ENCODE measurements around the gene ARFGEF2.

The ARFGEF2 gene

DNA sequence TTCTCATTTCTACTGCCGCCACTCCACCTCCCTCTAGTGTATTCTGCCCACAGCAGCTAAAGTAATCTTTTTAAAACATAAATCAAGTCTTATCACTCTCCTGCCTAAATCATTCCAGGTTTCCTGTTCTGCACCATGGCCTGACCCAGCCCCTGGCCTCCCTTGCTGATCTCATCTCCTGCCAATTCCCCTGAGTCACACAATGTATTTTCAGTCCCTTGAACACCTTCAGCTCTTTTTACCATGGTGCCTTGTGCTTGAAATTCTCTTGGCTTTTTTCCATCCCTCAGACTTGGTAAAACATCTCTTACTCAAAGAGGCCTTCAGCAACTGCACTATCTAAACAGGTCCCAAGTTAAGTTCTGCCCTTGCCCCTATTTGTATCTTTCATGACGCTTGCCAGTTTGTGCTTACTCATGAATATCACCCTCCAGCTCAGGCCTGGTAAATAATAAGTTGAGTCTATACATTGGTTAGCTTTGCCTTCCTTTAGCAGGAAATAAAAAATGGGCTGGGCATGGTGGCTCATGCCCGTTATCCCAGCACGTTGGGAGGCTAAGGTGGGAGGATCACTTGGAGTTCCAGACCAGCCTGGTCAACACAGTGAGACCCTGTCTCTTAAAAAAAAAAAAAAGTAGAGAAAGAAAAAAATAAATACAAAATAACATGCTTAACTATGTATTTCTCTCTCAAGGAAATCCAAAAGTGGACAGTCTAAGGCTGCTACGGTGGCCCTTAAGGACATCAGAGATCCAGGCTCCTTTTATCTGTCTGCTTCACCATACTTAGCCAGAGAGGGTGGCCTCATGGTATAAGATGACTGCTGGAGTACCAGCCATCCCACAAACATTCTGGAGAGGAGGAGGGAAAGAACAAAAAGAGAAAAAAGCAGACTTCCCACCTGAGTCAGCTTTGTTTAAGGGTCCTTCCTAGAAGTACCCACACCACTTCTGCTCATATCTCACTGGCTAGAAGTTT, 62.2 kb downstream of the ARFGEF2 start:
- Histone ChIP-seq H3K4me1 (ENCODE audit: insufficient read depth, low read length) (no peaks in the 10 kb centered on the region), H3K9ac (ENCODE audit: low read depth, low read length) (no peak overlapping the region), H3K27ac (ENCODE audit: low read depth, low read length) (no peak overlapping the region), H3K36me3 (ENCODE audit: insufficient read depth, low read length) (peaks cover 68% of the 10 kb centered on the region), H3K27me3 (ENCODE audit: insufficient read depth, low read length) (no peaks in the 10 kb centered on the region), H3K4me3 (ENCODE audit: low read length) (no peak overlapping the region), H3K9me3 (ENCODE audit: insufficient read depth, low read depth, low read length) (peaks cover 16% of the 10 kb centered on the region)
- WGBS = 92% methylated on average over 5 of the region's 5 CpGs

DNA sequence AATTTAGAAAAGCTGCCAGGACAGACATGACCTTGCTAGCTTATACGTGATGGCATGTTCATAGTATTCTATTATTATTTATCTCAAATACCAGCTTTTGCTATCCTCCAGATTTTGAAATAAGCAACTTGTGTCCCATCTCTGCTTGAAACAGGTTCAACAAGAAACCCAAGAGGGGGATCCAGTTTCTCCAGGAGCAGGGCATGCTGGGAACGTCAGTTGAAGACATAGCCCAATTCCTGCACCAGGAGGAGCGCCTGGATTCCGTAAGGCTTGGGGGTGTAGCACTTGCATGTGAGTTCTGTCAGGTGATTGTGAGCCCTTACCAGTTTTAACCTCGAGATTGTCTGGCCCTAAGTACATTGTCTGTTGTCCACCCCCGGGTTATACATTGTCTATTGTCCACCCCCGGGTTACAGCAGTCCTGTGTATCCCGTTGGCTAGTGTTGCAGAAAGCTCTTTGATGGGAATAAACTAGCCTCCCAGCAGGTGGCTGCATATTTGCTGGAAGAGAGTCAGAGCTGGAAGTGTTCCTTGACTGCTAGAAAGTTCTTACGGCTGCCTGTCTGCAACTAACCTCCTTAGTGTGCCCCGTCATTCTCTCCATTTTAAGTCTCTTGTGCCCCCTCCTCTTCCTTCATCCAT, 63.2 kb downstream of the ARFGEF2 start:
- no peak overlapping the region for H3K27ac ChIP-seq (ENCODE audit: low read depth, low read length)
- no peaks in the 10 kb centered on the region for H3K27me3 ChIP-seq (ENCODE audit: insufficient read depth, low read length)
- no peaks in the 10 kb centered on the region for H3K4me1 ChIP-seq (ENCODE audit: insufficient read depth, low read length)
- H3K9ac ChIP-seq (ENCODE audit: low read depth, low read length) = no peak overlapping the region
- no peak overlapping the region for H3K4me3 ChIP-seq (ENCODE audit: low read length)
- WGBS = 94% methylated on average over 9 of the region's 10 CpGs
- H3K36me3 ChIP-seq (ENCODE audit: insufficient read depth, low read length) = peaks cover 77% of the 10 kb centered on the region
- peaks cover 16% of the 10 kb centered on the region for H3K9me3 ChIP-seq (ENCODE audit: insufficient read depth, low read depth, low read length)

DNA sequence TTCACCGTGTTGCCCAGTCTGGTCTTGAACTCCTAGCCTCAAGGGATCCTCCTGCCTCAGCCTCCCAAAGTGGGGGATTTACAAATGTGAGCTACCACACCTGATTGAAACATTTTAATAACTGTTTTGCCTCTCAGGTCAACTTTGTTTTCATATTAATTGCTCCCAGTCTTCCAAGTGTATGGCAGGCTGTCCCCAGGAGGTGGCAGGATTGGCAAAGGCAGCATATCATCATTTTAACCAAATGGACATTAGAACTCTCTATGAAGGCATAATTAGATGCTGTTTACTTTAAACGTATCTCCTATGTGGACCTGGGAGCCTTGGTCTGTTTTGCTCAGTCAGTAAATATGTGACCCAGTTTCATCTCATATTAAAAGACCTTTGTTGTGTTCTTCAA, 65.4 kb downstream of the ARFGEF2 start:
- H3K27me3 ChIP-seq (ENCODE audit: insufficient read depth, low read length) = no peaks in the 10 kb centered on the region
- WGBS = 92% methylated on average over 2 of the region's 2 CpGs
- H3K27ac ChIP-seq (ENCODE audit: low read depth, low read length) = no peak overlapping the region
- peaks cover 97% of the 10 kb centered on the region for H3K36me3 ChIP-seq (ENCODE audit: insufficient read depth, low read length)
- H3K4me3 ChIP-seq (ENCODE audit: low read length) = no peak overlapping the region
- H3K9me3 ChIP-seq (ENCODE audit: insufficient read depth, low read depth, low read length) = peaks cover 15% of the 10 kb centered on the region
- no peak overlapping the region for H3K9ac ChIP-seq (ENCODE audit: low read depth, low read length)
- no peaks in the 10 kb centered on the region for H3K4me1 ChIP-seq (ENCODE audit: insufficient read depth, low read length)

DNA sequence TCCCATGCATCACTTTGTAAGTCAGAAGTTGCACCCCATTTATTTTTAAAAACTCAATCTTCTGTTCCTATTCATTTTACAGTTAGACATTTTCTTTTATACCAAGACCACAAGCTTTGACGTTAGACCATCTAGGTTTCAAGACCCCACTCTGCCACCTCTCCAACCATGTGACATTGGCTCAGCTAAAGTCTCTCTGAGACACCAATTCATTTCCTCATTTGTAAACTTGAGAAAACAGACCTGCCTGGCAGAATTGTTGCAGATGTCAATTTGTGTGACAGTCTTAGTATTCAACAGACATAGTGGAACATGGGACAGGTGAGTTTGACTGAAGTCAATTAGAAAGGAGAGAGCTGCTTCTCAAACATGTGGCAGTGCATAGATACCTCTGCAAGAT, 69.0 kb downstream of the ARFGEF2 start:
- H3K9me3 ChIP-seq (ENCODE audit: insufficient read depth, low read depth, low read length) = no peaks in the 10 kb centered on the region
- 91% methylated on average over 1 of the region's 1 CpG for WGBS
- no peak overlapping the region for H3K4me3 ChIP-seq (ENCODE audit: low read length)
- H3K9ac ChIP-seq (ENCODE audit: low read depth, low read length) = no peak overlapping the region
- H3K4me1 ChIP-seq (ENCODE audit: insufficient read depth, low read length) = no peaks in the 10 kb centered on the region
- peaks cover 97% of the 10 kb centered on the region for H3K36me3 ChIP-seq (ENCODE audit: insufficient read depth, low read length)
- no peak overlapping the region for H3K27ac ChIP-seq (ENCODE audit: low read depth, low read length)
- no peaks in the 10 kb centered on the region for H3K27me3 ChIP-seq (ENCODE audit: insufficient read depth, low read length)

DNA sequence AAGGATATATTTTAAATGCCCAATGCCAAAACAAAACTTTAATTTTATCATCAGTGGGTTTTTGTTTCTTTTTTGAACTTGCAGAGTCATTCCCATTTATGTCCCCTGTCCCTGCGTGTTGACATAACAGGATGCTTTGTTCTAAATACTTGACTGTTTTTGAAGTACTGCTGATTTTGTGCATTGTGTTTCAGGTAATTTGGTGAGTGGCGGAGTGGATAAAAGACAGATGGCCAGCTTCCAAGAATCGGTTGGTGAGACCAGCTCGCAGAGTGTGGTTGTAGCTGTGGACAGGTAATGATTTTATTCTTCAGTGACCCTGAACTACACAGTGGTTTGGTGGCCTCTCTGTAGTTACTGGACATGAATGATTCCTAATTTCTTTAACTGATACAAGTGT, 74.1 kb downstream of the ARFGEF2 start:
- Histone ChIP-seq H3K27me3 (ENCODE audit: insufficient read depth, low read length) (no peaks in the 10 kb centered on the region), H3K4me1 (ENCODE audit: insufficient read depth, low read length) (no peaks in the 10 kb centered on the region), H3K36me3 (ENCODE audit: insufficient read depth, low read length) (peaks cover 97% of the 10 kb centered on the region), H3K27ac (ENCODE audit: low read depth, low read length) (no peak overlapping the region), H3K9me3 (ENCODE audit: insufficient read depth, low read depth, low read length) (no peaks in the 10 kb centered on the region), H3K4me3 (ENCODE audit: low read length) (no peak overlapping the region), H3K9ac (ENCODE audit: low read depth, low read length) (no peak overlapping the region)
- 94% methylated on average over 4 of the region's 4 CpGs for WGBS

DNA sequence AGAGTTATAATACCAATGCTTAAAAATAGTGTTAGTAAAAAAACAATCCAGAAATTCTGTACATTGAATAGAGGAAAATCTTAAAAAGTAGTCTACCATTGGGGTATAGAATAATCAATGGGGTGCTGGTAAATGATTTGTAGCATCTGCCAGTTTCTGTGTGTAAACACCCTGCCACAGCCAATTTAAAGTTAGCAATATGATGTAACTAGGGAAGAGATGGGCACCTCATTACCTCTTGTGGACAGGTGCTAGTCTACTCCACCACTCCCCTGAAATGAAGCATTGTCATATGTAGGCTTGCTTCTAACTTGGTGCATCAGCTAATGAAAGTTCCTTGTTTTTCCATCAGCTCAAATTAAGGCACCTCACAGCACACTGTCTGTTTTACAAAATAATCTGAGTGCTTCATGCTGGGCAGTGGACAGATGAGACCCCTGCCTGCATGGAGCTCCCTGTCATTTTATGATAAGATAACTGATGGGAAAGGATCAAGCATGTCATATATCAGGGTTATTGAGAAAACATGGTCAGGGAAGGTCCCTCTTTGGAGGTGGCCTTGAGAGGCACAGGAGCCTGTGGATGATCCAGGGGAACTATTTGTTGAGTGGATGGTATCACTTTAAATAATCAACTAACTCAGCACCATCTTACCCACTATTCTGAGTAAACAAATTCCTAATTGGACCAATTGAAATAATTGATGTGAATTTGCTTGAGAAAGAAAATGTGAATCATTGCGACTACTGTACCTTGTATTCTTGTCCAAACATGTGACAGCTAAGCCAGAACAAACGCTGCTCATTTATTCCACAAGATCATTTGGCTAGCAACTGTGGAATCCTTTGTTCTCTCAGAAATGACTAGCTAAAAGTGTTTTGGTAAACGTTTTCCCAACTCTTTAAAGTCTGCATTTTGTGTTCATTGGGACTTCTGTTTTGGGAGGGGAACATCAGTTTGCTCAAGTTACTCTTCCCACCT, 78.7 kb downstream of the ARFGEF2 start:
- no peak overlapping the region for H3K27ac ChIP-seq (ENCODE audit: low read depth, low read length)
- H3K4me1 ChIP-seq (ENCODE audit: insufficient read depth, low read length) = no peaks in the 10 kb centered on the region
- no peaks in the 10 kb centered on the region for H3K9me3 ChIP-seq (ENCODE audit: insufficient read depth, low read depth, low read length)
- no peak overlapping the region for H3K4me3 ChIP-seq (ENCODE audit: low read length)
- WGBS = 91% methylated on average over 3 of the region's 3 CpGs
- H3K36me3 ChIP-seq (ENCODE audit: insufficient read depth, low read length) = peaks cover 75% of the 10 kb centered on the region
- H3K27me3 ChIP-seq (ENCODE audit: insufficient read depth, low read length) = no peaks in the 10 kb centered on the region
- no peak overlapping the region for H3K9ac ChIP-seq (ENCODE audit: low read depth, low read length)

DNA sequence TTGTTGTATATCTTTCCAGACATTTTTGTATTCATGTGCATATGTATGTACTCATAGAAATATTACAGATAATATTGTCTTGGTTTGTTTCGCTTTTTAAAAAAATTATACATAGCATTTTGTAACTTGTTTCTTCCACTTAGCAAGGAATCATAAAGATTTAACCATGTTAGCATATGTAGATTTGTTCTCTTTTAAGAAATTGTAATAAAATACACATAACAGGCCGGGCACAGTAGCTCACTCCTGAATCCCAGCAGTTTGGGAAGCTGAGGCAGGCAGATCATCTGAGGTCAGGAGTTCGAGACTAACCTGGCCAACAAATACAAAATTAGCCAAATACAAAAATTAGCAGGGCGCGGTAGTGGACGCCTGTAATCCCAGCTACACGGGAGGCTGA, 80.2 kb downstream of the ARFGEF2 start:
- Histone ChIP-seq H3K27ac (ENCODE audit: low read depth, low read length) (no peak overlapping the region), H3K4me3 (ENCODE audit: low read length) (no peak overlapping the region), H3K27me3 (ENCODE audit: insufficient read depth, low read length) (no peaks in the 10 kb centered on the region), H3K36me3 (ENCODE audit: insufficient read depth, low read length) (peaks cover 70% of the 10 kb centered on the region), H3K9ac (ENCODE audit: low read depth, low read length) (no peak overlapping the region), H3K4me1 (ENCODE audit: insufficient read depth, low read length) (no peaks in the 10 kb centered on the region), H3K9me3 (ENCODE audit: insufficient read depth, low read depth, low read length) (no peaks in the 10 kb centered on the region)
- 98% methylated on average over 6 of the region's 7 CpGs for WGBS

DNA sequence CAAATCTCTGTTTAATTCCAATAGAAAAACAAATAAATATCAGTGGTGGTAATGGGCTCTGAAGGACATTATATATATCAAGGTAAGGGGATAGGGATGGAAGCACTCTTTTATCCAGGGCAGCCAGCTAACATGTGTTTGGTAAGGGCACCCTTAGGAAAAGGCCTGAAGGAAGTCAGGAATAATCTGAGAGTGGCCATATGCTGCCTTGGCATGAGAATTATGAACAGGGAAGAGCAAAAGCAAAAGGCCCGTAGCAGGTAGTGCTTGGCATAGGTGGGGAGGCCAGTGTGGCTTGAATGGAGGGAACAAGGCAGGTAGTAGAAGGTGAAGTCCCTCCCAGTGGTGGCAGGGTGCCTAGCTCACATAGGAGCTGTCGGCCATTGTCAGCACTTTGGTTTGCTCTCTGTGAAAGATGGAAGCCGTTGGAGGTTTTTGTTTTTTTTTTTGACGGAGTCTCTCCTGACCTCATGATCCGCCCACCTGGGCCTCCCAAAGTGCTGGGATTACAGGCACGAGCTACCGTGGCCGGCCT, 85.0 kb downstream of the ARFGEF2 start:
- Histone ChIP-seq H3K27me3 (ENCODE audit: insufficient read depth, low read length) (no peaks in the 10 kb centered on the region), H3K36me3 (ENCODE audit: insufficient read depth, low read length) (peaks cover 70% of the 10 kb centered on the region), H3K27ac (ENCODE audit: low read depth, low read length) (no peak overlapping the region), H3K9me3 (ENCODE audit: insufficient read depth, low read depth, low read length) (no peaks in the 10 kb centered on the region), H3K9ac (ENCODE audit: low read depth, low read length) (no peak overlapping the region), H3K4me3 (ENCODE audit: low read length) (no peak overlapping the region), H3K4me1 (ENCODE audit: insufficient read depth, low read length) (no peaks in the 10 kb centered on the region)
- WGBS = 94% methylated on average over 8 of the region's 8 CpGs

DNA sequence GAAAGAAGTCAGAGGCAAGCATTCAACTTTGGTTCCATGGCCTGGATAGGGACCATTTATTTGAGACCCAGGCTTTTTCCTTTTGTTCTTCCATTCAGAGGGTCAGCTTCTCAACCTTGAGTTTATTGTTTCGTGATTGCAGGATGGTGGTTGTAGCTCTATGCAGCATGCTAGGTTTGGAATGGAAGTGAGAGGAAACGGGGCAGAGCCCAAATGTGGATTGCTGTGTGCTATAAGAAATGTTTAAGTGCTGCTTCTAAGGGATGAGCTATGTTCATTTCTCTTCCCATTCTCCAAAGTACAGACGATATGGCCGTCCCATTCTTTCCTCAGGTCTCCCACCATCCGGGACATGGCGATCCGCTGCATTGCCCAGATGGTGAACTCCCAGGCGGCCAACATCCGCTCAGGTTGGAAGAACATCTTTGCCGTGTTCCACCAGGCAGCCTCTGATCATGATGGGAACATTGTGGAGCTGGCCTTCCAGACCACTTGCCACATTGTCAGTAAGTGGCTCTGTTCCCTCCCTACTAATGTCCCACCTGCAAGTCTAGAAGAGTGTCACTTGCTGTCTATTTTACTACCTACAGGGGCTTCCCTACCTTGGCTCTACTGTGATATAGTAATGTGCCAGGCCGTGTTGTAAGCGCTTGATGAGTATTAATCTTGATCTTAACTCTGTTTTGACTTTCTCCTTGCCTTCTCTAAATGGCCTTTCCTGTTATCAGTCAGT, 88.6 kb downstream of the ARFGEF2 start:
- H3K36me3 ChIP-seq (ENCODE audit: insufficient read depth, low read length) = peaks cover 90% of the 10 kb centered on the region
- WGBS = 97% methylated on average over 12 of the region's 12 CpGs
- no peaks in the 10 kb centered on the region for H3K4me1 ChIP-seq (ENCODE audit: insufficient read depth, low read length)
- H3K9ac ChIP-seq (ENCODE audit: low read depth, low read length) = no peak overlapping the region
- no peak overlapping the region for H3K27ac ChIP-seq (ENCODE audit: low read depth, low read length)
- no peak overlapping the region for H3K4me3 ChIP-seq (ENCODE audit: low read length)
- H3K9me3 ChIP-seq (ENCODE audit: insufficient read depth, low read depth, low read length) = no peaks in the 10 kb centered on the region
- H3K27me3 ChIP-seq (ENCODE audit: insufficient read depth, low read length) = no peaks in the 10 kb centered on the region

DNA sequence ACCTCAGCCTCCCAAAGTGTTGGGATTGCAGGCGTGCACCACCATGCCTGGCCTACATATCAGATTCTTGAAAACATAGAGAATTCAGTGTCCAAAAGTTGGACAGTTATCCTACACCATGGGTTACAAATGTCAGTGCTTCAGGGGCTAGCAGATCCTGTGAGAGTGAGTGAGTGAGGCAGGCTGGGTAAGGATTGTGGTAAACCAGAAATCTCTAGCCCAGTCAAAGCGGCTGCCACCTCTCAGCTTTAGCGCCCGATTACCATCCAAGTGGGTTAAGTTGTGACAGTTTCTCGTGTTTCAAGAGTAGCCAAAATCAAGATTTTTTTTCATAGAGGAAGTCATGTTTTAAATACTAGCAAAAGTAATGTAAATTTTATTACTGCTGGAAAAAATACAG, 102.7 kb downstream of the ARFGEF2 start:
- H3K9ac ChIP-seq (ENCODE audit: low read depth, low read length) = no peak overlapping the region
- no peaks in the 10 kb centered on the region for H3K4me1 ChIP-seq (ENCODE audit: insufficient read depth, low read length)
- no peak overlapping the region for H3K27ac ChIP-seq (ENCODE audit: low read depth, low read length)
- no peaks in the 10 kb centered on the region for H3K27me3 ChIP-seq (ENCODE audit: insufficient read depth, low read length)
- peaks cover 83% of the 10 kb centered on the region for H3K36me3 ChIP-seq (ENCODE audit: insufficient read depth, low read length)
- H3K9me3 ChIP-seq (ENCODE audit: insufficient read depth, low read depth, low read length) = no peaks in the 10 kb centered on the region
- 96% methylated on average over 5 of the region's 5 CpGs for WGBS
- no peak overlapping the region for H3K4me3 ChIP-seq (ENCODE audit: low read length)
